ENCODE data around the gene TMEM63C.

TMEM63C gene

DNA sequence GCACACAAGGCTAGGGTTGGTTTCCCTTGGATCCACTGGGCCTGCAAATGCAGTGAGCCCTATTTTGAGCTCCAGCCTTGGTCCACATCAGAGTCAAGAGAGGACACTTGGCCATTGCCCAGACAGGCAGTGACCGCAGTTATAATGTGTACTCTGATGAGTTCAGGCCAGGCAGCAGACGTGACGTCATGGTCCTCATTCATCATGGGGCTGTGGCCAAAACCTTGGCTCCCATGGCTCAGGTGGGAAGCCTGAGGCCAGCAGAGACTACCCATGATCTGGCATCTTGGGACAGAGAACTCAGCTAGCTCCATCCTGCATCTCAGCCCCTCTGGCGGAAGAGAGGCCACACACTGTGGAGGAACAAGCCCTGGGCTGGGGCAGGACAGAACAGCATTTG lies 16.4 kb downstream of the TMEM63C start:
- no peak for DNase-seq (ENCODE audit: extremely low read depth in 1 of 2, low read depth in 1 of 2)

- no peak for DNase-seq (ENCODE audit: extremely low read depth in 1 of 2, low read depth in 1 of 2)
Observed at GRCh38 chr14:77198561-77198960, 17.0 kb downstream of the TMEM63C start.

DNA sequence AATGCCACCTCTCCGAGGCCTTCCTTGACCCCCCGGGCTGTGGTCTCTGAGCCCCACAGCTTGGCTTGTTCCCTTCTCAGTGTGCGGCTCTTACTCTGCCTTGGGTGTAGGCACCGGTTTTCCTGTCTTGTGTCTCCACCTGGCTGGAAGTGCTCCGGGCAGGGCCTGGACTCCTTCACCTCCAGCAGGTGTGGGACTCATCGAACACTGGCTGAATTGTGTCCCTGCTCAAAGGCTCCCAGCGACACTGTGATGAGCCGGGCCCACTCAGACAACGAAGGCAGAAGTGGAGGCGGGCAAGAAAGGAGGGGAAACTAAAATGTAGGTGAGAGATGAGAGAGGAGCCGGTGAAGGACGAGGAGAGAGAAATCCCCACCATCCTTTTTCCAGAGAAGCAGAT lies 18.0 kb downstream of the TMEM63C start:
- no peak for DNase-seq (ENCODE audit: extremely low read depth in 1 of 2, low read depth in 1 of 2)

- no peak for DNase-seq (ENCODE audit: extremely low read depth in 1 of 2, low read depth in 1 of 2)
Observed at GRCh38 chr14:77200406-77200985, 18.9 kb downstream of the TMEM63C start.

DNA sequence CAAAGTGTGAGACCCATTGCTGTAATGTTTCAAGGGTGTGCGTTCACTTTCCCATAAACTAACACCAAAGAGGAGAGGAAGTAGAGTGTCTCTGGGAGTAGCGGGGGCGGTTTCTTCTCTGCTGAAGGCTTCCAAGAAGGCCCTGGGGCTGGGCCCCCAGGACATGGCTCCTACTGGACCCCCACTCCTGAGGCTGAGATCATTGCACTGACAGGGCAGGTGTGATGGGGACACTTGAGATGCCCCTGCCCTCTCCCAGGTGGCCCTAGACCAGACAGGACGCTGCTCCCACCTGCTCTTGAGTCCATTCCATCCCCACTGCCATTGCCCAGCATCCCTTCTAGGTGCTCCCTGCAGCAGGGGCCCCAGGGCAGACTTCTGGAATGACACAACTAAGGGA lies 20.1 kb downstream of the TMEM63C start:
- no peak for DNase-seq (ENCODE audit: extremely low read depth in 1 of 2, low read depth in 1 of 2)

- DNase-seq (ENCODE audit: extremely low read depth in 1 of 2, low read depth in 1 of 2): no peak
Observed at GRCh38 chr14:77203611-77204458, 22.2 kb downstream of the TMEM63C start.

DNA sequence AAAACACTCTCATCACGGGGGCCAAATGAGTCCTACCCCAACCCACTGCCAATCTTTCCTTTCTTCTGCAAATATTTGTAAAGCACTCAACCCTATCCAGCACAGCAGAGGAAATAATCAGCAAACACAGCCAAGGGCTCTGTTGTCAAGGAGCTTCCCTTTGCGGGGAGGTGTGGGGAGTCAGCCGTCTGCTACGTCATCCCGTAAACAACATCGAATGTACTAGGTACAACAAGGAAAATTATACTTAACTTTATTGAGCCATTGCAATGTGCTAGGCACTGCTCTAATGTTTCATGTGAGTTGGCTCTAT lies 22.8 kb downstream of the TMEM63C start:
- no peak for DNase-seq (ENCODE audit: extremely low read depth in 1 of 2, low read depth in 1 of 2)

- DNase-seq (ENCODE audit: extremely low read depth in 1 of 2, low read depth in 1 of 2): no peak
Observed at GRCh38 chr14:77204907-77205306, 23.3 kb downstream of the TMEM63C start.

- DNase-seq (ENCODE audit: extremely low read depth in 1 of 2, low read depth in 1 of 2): no peak
Observed at GRCh38 chr14:77205566-77205965, 24.0 kb downstream of the TMEM63C start.

- no peak for DNase-seq (ENCODE audit: extremely low read depth in 1 of 2, low read depth in 1 of 2)
Observed at GRCh38 chr14:77206261-77206824, 24.7 kb downstream of the TMEM63C start.

- DNase-seq (ENCODE audit: extremely low read depth in 1 of 2, low read depth in 1 of 2): no peak
Observed at GRCh38 chr14:77206877-77207389, 25.3 kb downstream of the TMEM63C start.

DNA sequence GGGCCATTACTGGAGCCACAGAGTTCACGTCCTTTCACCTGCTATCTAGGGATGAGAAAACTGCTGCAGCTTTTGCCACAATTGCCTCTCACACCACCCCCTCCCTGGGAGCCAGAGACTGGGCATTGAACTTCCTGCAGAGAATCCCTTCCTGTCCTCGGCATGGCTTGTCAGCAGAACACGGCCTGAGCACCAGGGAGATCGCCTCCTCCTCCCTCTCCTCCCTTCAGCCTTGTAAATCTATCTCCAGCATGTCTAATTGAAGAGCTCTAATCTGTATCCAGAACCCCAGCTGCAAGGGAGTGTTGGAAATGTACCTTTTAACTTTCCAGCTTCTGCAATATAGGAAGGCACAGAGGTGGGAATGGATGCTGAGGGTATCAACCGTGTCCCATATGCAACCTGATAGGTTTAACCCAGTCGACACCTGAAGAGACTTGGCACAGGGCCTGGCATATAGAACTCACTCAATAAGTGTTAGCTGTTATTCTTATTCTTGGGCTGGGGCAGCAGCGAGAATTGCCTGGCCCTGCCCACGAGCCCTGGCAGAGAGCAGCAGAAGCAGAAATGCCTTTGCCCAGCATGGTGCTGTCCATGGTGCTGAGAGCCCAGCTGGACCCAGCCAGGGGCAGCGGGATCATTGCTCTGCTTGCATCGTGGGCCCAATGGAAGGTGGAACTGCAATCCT lies 26.8 kb downstream of the TMEM63C start:
- DNase-seq (ENCODE audit: extremely low read depth in 1 of 2, low read depth in 1 of 2): no peak

DNA sequence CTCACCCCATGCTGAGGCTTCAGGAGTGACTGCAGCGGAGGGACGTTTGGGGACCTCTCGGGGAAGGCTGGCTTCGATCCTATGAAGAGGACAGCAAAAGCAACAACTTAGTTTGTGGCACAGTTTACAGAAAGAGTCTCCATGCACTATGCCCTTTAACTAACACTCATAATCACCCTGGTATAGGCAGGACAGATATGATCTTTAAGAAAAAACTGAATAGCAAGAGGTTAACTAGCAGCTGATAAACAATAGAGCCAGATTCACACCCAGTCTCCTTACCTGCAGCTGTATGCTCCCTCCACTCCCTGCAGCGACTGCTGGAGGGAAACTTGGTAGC lies 27.4 kb downstream of the TMEM63C start:
- no peak for DNase-seq (ENCODE audit: extremely low read depth in 1 of 2, low read depth in 1 of 2)

DNA sequence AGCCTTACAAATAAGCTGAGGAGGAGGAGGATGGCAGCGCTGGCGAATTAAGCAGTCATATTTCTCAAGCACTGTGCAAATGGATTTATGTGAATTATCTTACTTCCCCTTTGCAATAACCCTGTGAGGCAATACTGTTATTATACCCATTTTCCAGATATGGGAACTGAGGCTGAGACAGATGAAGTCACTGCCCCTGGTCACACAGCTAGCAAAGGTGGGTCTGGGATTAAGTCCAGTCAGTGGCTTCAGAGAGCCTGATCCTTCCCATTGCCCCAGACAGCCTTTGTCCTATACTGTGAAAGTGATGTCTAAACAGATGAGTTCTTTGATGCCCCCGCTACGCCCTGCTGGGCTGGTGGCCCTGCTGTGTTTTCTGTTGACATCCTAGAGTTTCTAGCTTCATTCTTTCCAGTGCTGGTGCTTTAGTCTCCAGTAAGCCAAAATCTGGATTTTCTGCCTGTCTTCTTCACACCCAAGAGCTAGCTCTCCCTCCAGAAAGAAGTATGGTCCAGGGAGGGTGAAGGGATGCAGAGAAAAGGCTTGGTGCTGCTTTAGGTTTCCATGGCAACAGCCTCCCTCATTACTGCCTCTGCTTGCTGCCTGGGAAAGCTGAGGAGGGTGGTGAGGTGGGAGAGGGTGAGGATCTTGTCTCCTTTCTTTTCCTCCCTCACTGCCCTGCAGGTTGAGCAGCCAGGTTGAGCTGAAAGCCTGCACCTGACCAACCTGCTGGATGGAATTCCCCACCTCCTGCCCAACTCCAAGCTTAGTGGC lies 30.7 kb downstream of the TMEM63C start:
- no peak for DNase-seq (ENCODE audit: extremely low read depth in 1 of 2, low read depth in 1 of 2)

- peak in 1 of 2 donors; percentile 20 for DNase-seq (ENCODE audit: extremely low read depth in 1 of 2, low read depth in 1 of 2)
Observed at GRCh38 chr14:77212943-77213678, 31.5 kb downstream of the TMEM63C start.

DNA sequence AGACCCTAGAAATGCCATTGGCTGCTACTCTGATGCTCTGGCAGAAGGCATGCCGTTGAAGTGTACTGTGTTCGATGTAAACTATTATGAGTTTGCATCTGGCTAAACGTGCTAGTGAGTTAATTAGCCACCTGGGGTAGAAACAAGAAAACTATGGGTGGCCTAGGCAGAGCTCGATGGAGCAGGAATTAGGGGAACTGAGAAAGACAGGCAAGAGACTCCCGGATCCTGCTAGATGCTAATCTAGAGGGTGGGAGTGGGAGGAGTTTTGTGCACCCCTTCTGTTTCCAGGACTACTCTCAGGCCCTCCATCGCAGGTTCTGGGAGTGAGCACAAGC lies 32.0 kb downstream of the TMEM63C start:
- DNase-seq (ENCODE audit: extremely low read depth in 1 of 2, low read depth in 1 of 2): no peak

DNA sequence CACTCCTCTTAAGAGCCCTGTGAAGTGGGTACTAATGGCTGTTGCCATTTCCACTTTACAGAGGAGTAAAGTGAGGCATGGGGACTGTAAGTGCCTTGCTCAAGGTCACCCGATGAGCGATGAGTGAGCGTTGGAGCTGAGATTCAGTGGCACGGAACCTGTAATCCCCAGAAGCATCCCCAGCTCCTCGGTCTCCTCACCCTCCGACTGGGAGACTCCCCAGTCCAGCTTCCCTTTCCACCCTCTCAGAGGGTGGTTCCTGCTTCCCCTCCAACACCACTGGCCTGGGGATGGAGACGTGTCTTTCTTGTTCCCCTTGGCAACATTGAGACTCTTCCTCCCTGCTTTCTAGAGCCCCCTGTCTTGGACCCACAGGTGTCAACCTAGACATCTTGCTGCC lies 32.6 kb downstream of the TMEM63C start:
- no peak for DNase-seq (ENCODE audit: extremely low read depth in 1 of 2, low read depth in 1 of 2)

DNA sequence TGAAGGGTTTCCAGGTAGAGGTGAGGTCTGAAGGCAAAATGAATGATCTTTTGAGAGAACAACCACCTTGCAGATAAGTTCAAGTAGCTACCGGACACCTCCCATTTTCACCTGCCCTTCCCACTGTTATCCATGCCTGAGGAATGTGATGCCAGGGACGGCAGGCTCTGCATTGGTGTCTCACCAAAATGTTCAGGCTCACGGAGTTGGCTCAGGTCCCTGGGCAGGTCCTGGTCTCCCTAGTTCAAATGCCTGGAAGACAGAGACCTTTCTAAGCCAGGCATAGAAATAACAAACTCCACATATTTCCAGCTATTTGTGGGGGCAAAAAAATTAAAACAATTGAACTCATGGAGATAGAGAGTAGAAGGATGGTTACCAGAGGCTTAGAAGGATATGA lies 36.0 kb downstream of the TMEM63C start:
- no peak for DNase-seq (ENCODE audit: extremely low read depth in 1 of 2, low read depth in 1 of 2)

DNA sequence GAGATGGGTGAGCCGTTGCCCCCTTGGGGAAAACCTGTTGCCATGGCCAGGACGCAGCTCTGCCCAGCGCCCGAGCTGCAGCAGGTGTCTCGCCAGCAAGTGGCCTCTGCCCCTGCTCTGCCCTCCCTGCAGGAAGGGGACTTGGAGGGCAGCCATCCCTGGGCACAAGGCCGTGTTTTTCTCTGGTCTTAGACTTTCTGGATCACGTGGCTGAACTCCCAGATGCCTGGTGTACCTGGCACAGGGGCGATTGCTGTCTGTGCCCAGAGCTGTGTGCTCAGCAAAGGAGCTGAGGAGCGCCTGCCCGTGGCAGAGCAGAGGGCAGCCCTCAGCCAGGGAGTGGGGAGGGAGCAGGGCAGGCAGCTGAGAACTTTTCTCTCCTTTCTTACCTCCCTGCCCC lies 38.0 kb downstream of the TMEM63C start:
- DNase-seq (ENCODE audit: extremely low read depth in 1 of 2, low read depth in 1 of 2): no peak

DNA sequence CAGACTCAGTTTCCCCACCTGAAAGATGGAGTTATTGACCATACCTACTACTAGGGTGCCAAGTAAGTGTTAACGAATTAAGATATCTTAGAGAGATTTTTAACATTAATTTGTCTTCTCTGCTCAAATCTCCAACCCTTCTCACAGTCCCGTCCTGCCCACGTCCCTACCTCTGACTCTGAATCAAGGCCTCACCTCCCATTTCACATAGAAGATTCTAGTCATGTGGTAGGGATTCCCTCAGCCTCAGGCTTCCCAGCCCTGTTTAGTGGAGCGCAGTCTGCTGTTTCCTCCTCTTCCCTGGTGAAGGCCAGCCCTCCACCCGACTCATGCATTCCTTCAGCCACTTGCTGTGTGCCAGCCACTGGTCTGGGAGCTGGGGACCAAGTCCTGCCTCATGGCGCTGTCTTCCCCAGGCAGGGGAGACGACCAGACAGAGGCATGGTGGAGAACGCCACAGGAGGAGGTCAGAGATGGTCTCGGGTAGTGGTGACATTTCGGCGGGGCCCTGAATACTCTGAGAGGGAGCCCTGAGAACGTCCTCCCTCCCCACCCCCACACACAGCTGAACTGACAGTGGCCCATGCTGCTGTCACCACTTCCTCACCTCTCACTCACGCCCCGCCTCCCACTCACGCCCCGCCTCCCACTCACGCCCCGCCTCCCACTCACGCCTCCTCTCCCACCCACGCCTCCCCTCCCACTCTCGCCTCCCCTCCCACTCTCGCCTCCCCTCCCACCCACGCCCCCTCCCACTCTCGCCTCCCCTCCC lies 38.8 kb downstream of the TMEM63C start:
- DNase-seq (ENCODE audit: extremely low read depth in 1 of 2, low read depth in 1 of 2): no peak
